HFF-Myc (cell line): Measurements from ENCODE around the gene TMEM236.
"Not testable (repeated sequence)": the region's sequence is repeated elsewhere in the genome, so short reads cannot be mapped to it uniquely, and the experiment has no call there.

Experiments used
- DNase-seq: peaks from one replicate; pipeline ENCODE4 v3.0.0-alpha.2; 2011; ENCODE audit warnings: low read depth; ENCODE audit errors: extremely low read depth
- H3K4me3 ChIP-seq: replicated peaks from 2 replicates; pipeline ENCODE4 v1.5.1; 2011; ENCODE audit warnings: low read depth, mild to moderate bottlenecking, control low read depth, low read length
- CTCF ChIP-seq: IDR thresholded peaks from 2 replicates; pipeline ENCODE4 v1.5.1; 2012; ENCODE audit warnings: mild to moderate bottlenecking, low read depth, low read length, control low read depth; ENCODE audit errors: missing control alignments

The TMEM236 gene

GRCh38 chr10:17713758-17714157 lies 38.2 kb upstream of the TMEM236 start:
- DNase-seq: no peak
- no peak for TF ChIP-seq CTCF
- H3K4me3 ChIP-seq: no peak overlapping the region

- H3K4me3 ChIP-seq: no peak overlapping the region
- no peak for DNase-seq
- no peak for TF ChIP-seq CTCF
Observed at GRCh38 chr10:17716161-17716560, 35.8 kb upstream of the TMEM236 start.

DNA sequence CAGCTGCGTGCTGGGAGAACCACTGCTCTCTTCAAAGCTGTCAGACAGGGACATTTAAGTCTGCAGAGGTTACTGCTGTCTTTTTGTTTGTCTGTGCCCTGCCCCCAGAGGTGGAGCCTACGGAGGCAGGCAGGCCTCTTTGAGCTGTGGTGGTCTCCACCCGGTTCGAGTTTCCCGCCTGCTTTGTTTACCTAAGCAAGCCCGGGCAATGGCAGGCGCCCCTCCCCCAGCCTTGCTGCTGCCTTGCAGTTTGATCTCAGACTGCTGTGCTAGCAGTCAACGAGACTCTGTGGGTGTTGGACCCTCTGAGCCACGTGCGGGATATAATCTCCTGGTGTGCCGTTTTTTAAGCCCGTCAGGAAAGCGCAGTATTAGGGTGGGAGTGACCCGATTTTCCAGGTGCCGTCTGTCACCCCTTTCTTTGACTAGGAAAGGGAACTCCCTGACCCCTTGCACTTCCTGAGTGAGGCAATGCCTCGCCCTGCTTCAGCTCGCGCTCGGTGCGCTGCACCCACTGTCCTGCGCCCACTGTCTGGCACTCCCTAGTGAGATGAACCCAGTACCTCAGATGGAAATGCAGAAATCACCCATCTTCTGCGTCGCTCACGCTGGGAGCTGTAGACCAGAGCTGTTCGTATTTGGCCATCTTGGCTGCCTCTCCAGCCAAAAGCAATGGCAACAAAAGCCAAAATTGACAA lies 29.5 kb upstream of the TMEM236 start:
- not testable (repeated sequence) for H3K4me3 ChIP-seq, DNase-seq

DNA sequence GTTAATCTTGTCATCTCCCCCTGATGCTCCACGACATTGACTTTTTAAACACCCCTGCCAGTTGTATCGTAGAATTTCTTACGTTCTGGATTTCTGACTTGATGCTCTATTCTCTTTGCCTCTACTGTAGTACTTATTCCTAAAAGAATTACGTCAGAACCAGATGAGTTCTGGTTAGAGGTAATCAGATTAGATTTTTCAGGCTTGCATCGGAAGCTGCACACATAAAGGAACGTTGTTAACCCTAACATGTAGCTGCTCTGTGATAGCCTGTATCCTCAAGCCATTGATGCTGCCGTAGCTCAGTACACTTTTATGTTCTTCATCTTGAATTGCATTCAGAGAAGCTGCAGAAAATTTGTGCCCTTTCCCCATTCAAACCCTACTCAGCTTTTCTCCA lies 26.3 kb upstream of the TMEM236 start:
- TF ChIP-seq CTCF: no peak
- no peak overlapping the region for H3K4me3 ChIP-seq
- DNase-seq: no peak

DNA sequence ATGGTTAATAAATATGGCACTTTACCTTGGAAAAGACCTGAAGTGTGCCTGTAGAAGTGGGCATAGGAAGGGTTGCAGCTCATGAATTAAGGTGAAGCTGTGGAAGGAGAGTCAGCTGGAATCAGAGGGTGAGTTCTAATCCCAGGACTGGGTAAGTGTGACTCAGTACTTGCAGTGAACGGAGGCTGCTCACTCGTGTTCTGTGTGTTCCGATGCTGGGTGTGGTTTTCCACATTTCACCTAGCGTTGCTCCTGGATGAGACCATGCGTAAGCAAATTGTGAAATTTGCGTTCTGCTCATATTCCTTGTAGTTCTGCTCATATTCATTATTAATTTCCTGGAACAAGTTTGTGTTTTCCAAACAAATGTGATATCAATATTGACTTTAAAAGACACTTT lies 22.4 kb upstream of the TMEM236 start:
- no peak overlapping the region for H3K4me3 ChIP-seq
- TF ChIP-seq CTCF: no peak
- no peak for DNase-seq

- TF ChIP-seq CTCF: no peak
- H3K4me3 ChIP-seq: no peak overlapping the region
- DNase-seq: no peak
Observed at GRCh38 chr10:17730667-17731066, 21.3 kb upstream of the TMEM236 start.

- TF ChIP-seq CTCF: no peak
- no peak overlapping the region for H3K4me3 ChIP-seq
- DNase-seq: no peak
Observed at GRCh38 chr10:17731331-17732020, 20.5 kb upstream of the TMEM236 start.
